HepG2 (cell line): ENCODE data around the gene SHC1. TPM values are rescaled to one million over a fixed set of nuclear protein-coding genes. Genes with fewer than 3 reads are reported as not detected.

Experiments
- ARID3A ChIP-seq: IDR thresholded peaks from 2 replicates; pipeline ENCODE4 v1.6.1; 2012; ENCODE audit warnings: low read depth, low read length, improper control_type of control experiment
- DMAP1 ChIP-seq: IDR thresholded peaks from 2 replicates; pipeline ENCODE4 v1.6.1; 2016
- EEA1 ChIP-seq: sonication (generic); formaldehyde crosslinking; IDR thresholded peaks from 2 replicates; pipeline ENCODE4 v1.5.1; 2020; ENCODE audit warnings: mild to moderate bottlenecking, missing genetic modification reagents, borderline replicate concordance
- FLYWCH1 ChIP-seq: sonication (generic); formaldehyde crosslinking; IDR thresholded peaks from 2 replicates; pipeline ENCODE4 v1.8.1; 2023; ENCODE audit warnings: mild to moderate bottlenecking, missing genetic modification reagents
- FOXJ3 ChIP-seq: sonication (generic); formaldehyde crosslinking; IDR thresholded peaks from 2 replicates; pipeline ENCODE4 v1.4.0; 2020; ENCODE audit warnings: missing genetic modification reagents, mild to moderate bottlenecking, borderline replicate concordance
- GATAD1 ChIP-seq: IDR thresholded peaks from 2 replicates; pipeline ENCODE4 v1.6.1; 2016; ENCODE audit warnings: missing genetic modification reagents, missing compliant biosample characterization
- GPN1 ChIP-seq: sonication (generic); formaldehyde crosslinking; IDR thresholded peaks from 2 replicates; pipeline ENCODE4 v1.5.1; 2020; ENCODE audit warnings: missing genetic modification reagents, borderline replicate concordance
- GTF3A ChIP-seq: sonication (generic); formaldehyde crosslinking; conservative IDR thresholded peaks from 2 replicates; pipeline ENCODE4 v1.4.0; 2020; ENCODE audit warnings: mild to moderate bottlenecking, missing genetic modification reagents
- KAT7 ChIP-seq: IDR thresholded peaks from 2 replicates; pipeline ENCODE4 v1.6.1; 2018; ENCODE audit warnings: borderline replicate concordance, missing compliant biosample characterization
- KDM1A ChIP-seq: IDR thresholded peaks from 2 replicates; pipeline ENCODE4 v1.6.1; 2016; ENCODE audit warnings: missing compliant biosample characterization
- MBNL3 ChIP-seq: fragments of 250-450 bp; sonication (Bioruptor Pico); conservative IDR thresholded peaks from 2 replicates; pipeline ENCODE4 v1.8.0; 2022; ENCODE audit warnings: mild to moderate bottlenecking, inconsistent platforms
- PCBP2 ChIP-seq: fragments of 200-400 bp; formaldehyde crosslinking; optimal IDR thresholded peaks from 2 replicates; pipeline ENCODE3; 2018; ENCODE audit warnings: low read length, low read depth; ENCODE audit not compliant: poor library complexity, severe bottlenecking
- PHF21A ChIP-seq: sonication (generic); formaldehyde crosslinking; IDR thresholded peaks from 2 replicates; pipeline ENCODE4 v1.5.0; 2020; ENCODE audit warnings: mild to moderate bottlenecking, missing genetic modification reagents
- PHF8 ChIP-seq: sonication (generic); formaldehyde crosslinking; IDR thresholded peaks from 2 replicates; pipeline ENCODE4 v1.5.0; 2020; ENCODE audit warnings: missing genetic modification reagents
- RNF219 ChIP-seq: sonication (generic); formaldehyde crosslinking; IDR thresholded peaks from 2 replicates; pipeline ENCODE4 v1.5.0; 2020; ENCODE audit warnings: mild to moderate bottlenecking, missing genetic modification reagents
- SETDB1 ChIP-seq: sonication (generic); formaldehyde crosslinking; IDR thresholded peaks from 2 replicates; pipeline ENCODE4 v1.5.1; 2020; ENCODE audit warnings: missing genetic modification reagents, mild to moderate bottlenecking, borderline replicate concordance
- THAP11 ChIP-seq: IDR thresholded peaks from 2 replicates; pipeline ENCODE4 v1.6.1; 2016; ENCODE audit warnings: missing biosample characterization, missing genetic modification reagents
- ZFP91 ChIP-seq: sonication (generic); formaldehyde crosslinking; IDR thresholded peaks from 2 replicates; pipeline ENCODE4 v1.9.0; 2022; ENCODE audit warnings: missing genetic modification reagents, mild to moderate bottlenecking, borderline replicate concordance
- ZNF678 ChIP-seq: sonication (generic); formaldehyde crosslinking; IDR thresholded peaks from 2 replicates; pipeline ENCODE4 v1.4.0; 2020; ENCODE audit warnings: mild to moderate bottlenecking, missing genetic modification reagents
- ZSCAN22 ChIP-seq: sonication (generic); formaldehyde crosslinking; IDR thresholded peaks from 2 replicates; pipeline ENCODE4 v1.4.0; 2020; ENCODE audit warnings: mild to moderate bottlenecking, missing genetic modification reagents
- ZSCAN29 ChIP-seq: sonication (generic); formaldehyde crosslinking; conservative IDR thresholded peaks from 2 replicates; pipeline ENCODE4 v1.4.0; 2020; ENCODE audit warnings: mild to moderate bottlenecking, missing genetic modification reagents
- ZSCAN5A ChIP-seq: sonication (generic); formaldehyde crosslinking; IDR thresholded peaks from 2 replicates; pipeline ENCODE4 v1.8.0; 2022; ENCODE audit warnings: mild to moderate bottlenecking, missing genetic modification reagents, borderline replicate concordance
- polyA plus RNA-seq, 8 experiments: library from polyadenylated mRNA; depleted of rRNA in 3 of 8; stranded (reverse) in 7 of 8; unstranded in 1 of 8; fragments of >200 nt; fragmentation: Illumina TruSeq in 4 of 8; extraction: Trizol in 4 of 8; gene quantifications; 2 replicates each; pipeline versions ENCODE4 v1.2.1 to v1.2.3, GENCODE V29; 2011 to 2016; ENCODE audit warnings: low read depth in 4 of 8, missing spikeins in 1 of 8, mixed read lengths in 1 of 8; ENCODE audit not compliant: insufficient read depth in 1 of 8
- total RNA-seq, 5 experiments: library from RNA; depleted of rRNA; stranded (reverse); fragments of >200 nt; fragmentation: Illumina TruSeq; extraction: Trizol; gene quantifications; 2 replicates each; pipeline ENCODE4 v1.2.3, GENCODE V29; 2016; ENCODE audit warnings: low read depth in 1 of 5
- TF ChIP-seq, protein P1 (sequence below): sonication (generic); formaldehyde crosslinking; IDR thresholded peaks from 2 replicates; pipeline ENCODE4 v1.8.0; 2022; ENCODE audit warnings: missing genetic modification reagents, low read depth, mild to moderate bottlenecking, borderline replicate concordance

The SHC1 gene
- total and polyA plus RNA-seq, 2 of the 13 experiments (the other 11 are each of a cell fraction or from before 2014, with no cell fraction given): 52.0 to 137 TPM

GRCh38 chr1:155000726-155001424 is 30.3 kb upstream of the SHC1 start (continued):
- TF ChIP-seq SETDB1 (CRISPR knock-in tag) (no peak), ZSCAN29 (CRISPR knock-in tag) (peak; percentile 55; the same call in 1 of the 2 replicates), GTF3A (CRISPR knock-in tag) (0 out of 2 replicates have a peak, but pooled peaks have one; percentile 47), GPN1 (CRISPR knock-in tag) (no peak), FOXJ3 (CRISPR knock-in tag) (peak; percentile 50; the same call in 1 of the 2 replicates), EEA1 (CRISPR knock-in tag) (no peak), FLYWCH1 (CRISPR knock-in tag) (no peak), DMAP1 (peak; percentile 89), KDM1A (CRISPR knock-in tag) (peak; percentile 8; the same call in 1 of the 2 replicates), ZSCAN22 (no peak), GATAD1 (0 out of 2 replicates have a peak, but pooled peaks have one; percentile 51), THAP11 (CRISPR knock-in tag) (peak; percentile 67), ZFP91 (CRISPR knock-in tag) (peak; percentile 79; the same call in 1 of the 2 replicates), KAT7 (CRISPR knock-in tag) (peak; percentile 56), PHF21A (CRISPR knock-in tag) (peak; percentile 91), ZNF678 (CRISPR knock-in tag) (no peak), MBNL3 (CRISPR knock-in tag) (no peak), PCBP2 (peak; percentile 62), ARID3A (peak; percentile 83), ZSCAN5A (CRISPR knock-in tag) (no peak), RNF219 (CRISPR knock-in tag) (no peak), PHF8 (CRISPR knock-in tag) (peak; percentile 58)
- TF ChIP-seq, protein P1, sequence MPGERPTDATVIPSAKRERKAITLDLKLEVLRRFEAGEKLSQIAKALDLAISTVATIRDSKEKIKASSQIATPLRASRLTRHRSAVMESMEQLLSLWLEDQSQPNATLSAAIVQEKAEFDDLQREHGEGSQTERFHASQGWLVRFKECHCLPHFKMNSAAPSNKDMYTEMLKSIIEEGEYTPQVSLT (CRISPR knock-in tag): no peak
